ENCODE measurements around the gene DMBX1.
A peak's percentile ranks its signal among the peaks of the same experiment; 100 is the strongest.

DMBX1 gene

GRCh38 chr1:46459315-46459714, 30.3 kb upstream of the DMBX1 start:
- DNase-seq (ENCODE audit: low read depth in 3 of 3): no peak

DNA sequence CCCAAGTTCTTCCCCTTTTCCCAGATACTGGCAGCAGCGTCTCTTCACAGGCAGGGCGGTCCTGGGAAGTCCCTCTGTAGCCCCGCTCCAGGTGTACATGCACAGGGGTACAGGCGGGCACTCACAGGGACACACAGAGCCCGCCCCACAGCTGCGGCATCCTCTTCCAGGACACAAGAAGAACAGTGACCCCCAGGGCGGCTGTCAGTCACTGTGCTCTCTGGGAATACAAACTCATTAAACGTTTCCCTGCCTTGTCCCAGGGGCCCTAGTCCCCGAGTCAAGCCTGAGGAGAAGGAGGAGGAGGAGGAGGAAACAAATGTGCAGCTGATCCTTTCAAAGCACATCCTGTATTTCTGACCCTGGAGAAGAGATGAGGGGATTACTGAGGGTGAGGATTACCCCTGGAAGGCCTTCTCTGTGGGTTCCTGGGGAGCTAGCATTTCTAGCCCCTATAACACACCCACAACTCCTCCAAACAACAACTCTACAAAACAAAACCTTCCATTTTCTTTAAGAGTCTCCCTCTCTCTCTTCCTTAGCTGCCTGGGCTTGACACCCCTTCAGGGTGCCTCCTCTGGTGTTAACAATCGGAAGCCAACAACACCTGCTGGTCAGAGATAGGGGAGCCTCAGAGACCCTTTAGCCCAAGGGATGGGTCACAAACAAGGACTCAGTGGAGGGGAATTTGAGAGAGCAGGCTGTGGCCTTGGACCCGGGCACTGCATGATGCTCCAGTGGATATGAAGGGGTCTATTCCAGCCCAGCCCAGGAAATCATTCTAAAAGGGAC, 28.4 kb upstream of the DMBX1 start:
- no peak for DNase-seq (ENCODE audit: low read depth in 3 of 3)

GRCh38 chr1:46461809-46462448, 27.7 kb upstream of the DMBX1 start:
- no peak for DNase-seq (ENCODE audit: low read depth in 3 of 3)

- no peak for DNase-seq (ENCODE audit: low read depth in 3 of 3)
Observed at GRCh38 chr1:46464013-46464548, 25.6 kb upstream of the DMBX1 start.

DNA sequence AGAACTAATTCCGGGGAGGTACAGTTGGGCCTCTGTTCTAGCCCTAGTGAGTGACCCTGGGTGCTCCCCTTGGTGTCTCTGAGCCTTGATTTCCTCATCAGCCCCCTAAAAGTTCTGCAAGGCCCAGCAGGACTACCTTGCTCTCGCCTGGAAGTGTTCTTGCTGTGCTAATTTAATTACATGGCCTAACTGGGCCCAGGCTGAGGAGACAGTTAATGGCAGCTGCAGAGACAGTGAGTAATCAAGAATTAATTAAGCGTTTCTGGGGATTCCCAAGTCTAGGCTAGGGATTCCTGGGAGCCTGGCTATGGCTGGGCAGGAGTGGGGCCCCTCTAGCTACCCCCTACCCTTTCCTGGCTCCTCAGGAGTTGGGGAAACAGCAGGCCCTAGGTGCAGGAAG, 24.7 kb upstream of the DMBX1 start:
- DNase-seq (ENCODE audit: low read depth in 3 of 3): no peak

DNA sequence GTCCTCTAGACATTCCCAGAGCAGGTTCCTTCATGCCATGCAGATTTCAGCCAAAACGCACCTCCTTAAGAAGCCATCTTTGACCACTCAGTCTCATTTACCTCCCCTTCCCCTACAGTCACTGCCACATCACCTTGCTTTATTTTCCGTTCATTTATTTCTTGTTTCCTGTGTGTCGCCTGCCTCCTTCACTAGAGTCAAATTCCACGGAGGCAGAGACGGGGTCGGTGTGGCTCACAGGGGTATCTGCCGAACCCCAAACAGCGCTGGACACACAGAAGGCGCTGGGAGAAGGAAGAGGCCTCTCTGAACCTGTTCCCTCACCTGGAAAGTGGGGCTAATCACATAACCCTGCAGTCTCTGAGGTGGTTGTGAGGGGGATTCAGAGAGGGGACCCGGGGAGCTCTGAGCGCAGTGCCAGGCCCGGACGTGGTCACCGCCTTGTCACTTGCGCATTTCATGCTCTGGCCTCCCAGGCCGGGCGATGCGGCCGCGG, 23.6 kb upstream of the DMBX1 start:
- no peak for DNase-seq (ENCODE audit: low read depth in 3 of 3)

DNA sequence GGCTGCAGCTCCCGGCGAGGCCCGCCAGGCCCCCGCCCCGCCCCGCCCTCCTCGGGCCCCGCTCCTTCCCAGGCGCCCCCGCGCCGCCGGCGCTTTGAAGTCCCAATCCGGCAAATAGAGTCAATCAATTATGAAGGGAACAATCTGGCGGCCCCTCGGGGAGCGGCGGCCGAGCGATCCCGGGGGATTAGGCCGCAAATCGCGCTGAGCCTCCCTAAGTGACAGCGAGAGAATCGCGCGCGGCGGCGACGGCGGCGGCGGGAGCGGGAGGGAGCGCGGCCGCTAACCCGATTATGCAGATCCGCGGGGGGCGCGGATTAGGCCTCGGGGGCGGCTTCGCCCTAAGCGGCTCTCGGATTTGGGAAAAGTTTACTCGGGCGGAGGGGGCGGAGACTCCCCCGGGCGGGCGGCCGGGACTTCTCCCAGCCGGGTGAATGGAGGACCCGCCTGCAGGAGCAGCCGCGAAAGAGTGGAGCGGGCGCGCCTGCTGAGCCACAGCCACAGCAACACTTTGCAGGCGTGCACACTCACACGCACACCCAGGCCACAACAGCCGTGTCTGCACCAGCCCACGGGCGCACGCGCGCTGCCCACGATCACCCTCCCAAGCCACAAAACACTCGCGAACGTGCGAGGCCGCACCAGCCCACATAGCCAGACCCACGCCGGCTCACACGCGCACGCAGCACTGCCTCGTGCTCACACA, 23.0 kb upstream of the DMBX1 start:
- DNase-seq (ENCODE audit: low read depth in 3 of 3): no peak

GRCh38 chr1:46467183-46467504, 22.5 kb upstream of the DMBX1 start:
- no peak for DNase-seq (ENCODE audit: low read depth in 3 of 3)

DNA sequence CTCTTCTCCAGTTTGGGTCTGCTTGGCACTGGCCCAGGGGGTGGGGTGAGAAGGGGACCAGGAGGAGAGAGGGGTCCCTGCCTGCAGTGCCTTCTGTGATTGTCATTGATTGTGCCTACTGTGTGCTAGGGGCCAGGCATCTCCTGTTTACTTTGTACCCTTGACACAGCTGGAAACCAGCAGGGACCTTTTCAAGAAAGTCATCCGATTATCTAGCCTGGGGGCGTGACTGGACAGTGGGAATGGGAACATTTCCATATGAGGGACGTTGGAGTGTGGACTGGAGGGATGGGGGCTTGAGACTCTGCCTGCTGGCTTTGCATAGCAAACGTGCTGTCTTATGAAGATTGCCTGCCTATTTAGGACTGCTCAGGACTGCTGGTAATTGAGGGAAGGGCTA, 19.8 kb upstream of the DMBX1 start:
- no peak for DNase-seq (ENCODE audit: low read depth in 3 of 3)

- DNase-seq (ENCODE audit: low read depth in 3 of 3): no peak
Observed at GRCh38 chr1:46471848-46472492, 17.7 kb upstream of the DMBX1 start.

DNA sequence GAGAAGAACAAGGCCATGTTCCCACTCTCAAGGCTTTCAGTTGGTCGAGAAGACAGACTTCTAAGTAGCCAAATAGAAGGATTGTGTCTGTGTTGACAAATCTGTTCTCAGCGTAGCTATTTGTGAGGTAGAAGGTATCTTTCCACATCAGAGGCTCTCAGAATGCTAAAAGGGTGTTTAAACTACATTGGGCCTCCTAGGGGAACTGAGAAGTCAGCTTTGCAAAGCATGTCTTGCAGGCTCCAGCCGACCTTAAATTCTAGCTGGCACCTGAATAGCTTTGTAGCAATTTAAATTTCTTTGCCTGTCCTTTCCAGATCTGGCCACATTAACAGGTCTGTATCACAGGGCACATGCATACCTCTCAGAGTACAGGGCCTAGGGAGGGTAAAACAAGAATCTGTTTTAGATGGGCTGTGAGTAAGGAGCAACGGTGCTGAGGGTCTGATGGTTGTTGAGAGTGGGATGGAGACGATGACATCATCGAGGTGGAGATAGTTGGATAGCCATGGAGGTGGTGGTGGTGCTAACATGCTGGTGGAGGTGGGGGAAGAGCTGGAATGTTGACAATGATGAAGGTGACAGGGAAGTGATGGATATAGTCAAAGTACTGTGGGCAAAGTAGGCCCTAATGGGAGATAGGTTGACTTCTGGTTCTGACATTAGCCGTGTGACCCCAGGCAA, 17.0 kb upstream of the DMBX1 start:
- no peak for DNase-seq (ENCODE audit: low read depth in 3 of 3)

- DNase-seq (ENCODE audit: low read depth in 3 of 3): no peak
Observed at GRCh38 chr1:46473991-46474390, 15.6 kb upstream of the DMBX1 start.

GRCh38 chr1:46474570-46474969, 15.1 kb upstream of the DMBX1 start:
- no peak for DNase-seq (ENCODE audit: low read depth in 3 of 3)

DNA sequence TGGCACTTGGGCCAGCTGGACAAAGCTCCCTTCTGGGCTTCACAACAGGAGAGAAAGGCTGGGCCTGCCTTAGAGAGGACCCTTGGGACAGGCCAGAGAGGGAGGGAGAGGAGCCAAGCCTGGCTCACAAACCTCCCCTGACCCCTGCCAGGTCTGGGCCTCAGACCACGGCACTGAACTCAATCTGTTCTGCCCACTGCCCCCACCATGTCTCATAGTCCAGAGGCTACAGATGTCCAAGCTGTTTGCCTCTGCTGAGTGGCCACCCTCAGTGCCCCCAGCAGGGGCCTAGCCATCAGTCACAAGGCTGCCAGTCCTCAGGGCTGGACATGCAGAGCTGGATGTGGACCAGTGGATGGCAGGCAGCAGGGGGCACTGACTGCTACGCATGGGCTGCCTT, 13.0 kb upstream of the DMBX1 start:
- DNase-seq (ENCODE audit: low read depth in 3 of 3): no peak

DNA sequence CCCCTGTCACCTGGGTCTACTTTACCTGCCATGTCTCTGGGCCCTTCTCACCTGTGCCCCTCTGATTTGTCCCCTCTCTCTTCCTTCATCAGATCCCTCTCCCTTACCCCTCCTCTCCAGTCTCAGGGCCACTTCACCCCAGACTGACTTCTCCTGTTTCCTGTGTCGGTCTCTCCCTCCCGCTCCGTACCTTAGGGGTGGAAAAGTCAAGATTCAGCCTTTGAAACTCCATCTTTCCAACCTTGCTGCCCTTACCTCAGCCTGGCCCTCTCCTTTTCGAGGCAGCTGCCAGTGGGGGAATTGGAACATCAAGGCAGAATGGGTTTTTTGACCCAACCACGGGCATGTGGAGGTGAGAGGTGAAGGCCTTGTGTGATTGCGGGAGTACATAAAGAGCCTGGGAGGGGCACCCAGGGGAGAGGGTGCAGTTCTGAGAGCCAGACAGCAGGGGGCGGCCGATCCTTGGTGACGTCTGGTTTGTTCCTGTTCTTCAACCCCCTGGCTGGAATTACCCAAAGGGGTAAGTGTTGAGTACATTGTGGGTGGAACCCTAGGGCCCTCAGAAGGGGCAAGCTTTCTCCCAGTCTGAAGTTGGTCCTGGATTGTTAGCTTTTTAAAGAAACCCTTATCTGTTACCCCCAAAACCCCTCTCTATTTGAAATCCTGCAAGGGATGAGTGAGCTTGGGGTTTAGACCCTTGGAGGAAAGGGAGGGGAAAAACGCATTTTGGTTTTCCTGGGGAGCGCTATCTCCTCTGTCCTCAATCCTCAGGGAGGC, 12.3 kb upstream of the DMBX1 start:
- DNase-seq (ENCODE audit: low read depth in 3 of 3): peak; percentile 65 to 73 (median 70)

DNA sequence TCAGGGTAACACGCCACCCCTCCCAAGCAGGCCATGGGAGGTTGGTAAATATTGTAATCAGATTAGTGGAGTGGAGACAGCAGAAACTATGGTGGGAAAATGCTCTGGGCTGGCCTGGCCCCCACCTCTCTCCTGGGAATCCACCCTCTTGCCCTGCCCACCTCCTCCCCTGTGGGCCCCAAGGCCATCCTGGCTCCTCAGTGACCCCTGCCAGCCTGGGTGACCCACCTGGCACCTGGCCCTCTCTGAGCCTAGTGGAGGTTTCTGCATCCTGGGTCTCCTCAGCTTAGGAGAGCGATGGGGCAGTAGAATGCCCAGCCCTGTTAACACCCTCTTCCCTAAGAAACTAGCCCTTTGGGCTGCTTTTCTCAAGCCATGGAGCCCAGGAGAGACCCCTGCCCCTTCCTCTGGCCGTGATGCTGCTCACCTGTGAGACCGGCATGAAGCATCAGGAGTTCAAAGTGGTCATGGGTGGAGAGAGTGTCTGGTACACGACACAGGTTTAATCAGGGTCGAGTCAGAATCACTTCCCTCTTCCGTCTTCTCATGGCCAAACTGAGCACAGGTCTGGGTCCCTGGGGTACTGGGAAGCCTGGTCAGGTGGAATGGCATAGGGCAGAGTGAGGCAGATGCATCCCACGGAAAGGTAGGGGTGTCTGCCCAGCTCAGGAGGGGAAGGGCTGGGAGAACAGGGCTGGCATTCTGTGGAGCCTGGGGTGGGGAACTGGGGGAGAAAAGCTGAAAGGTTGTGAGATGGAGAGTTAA, 10.7 kb upstream of the DMBX1 start:
- no peak for DNase-seq (ENCODE audit: low read depth in 3 of 3)

DNA sequence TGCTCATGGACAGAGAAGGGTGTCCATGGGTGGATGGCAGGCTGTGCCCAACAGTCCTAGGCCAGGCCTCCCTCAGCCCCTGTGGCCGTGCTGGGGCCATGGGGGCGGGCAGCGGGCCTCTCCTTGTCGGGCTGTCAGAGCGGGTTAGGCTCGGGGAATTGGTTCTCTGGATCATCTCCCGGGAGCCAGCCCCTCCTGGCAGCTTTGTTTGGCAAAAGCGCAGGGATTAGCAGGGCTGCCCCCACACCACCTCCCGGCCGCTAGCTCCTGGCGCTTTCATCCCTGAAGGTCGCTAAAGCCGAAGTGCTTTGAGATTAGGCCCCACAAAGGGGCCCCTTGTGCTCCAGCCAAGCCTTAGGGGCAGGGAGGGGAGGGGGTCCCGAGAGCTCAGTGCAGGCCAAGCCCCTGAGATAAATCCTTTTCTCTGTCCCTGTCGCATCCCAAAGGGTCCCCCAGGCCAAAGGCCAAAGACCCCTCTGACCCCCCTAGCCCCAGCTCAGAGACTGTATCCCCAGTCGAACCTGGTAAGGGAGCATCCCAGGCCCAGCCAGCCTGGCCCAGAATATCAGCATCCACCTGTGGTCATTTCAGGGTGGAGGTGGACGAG, 9.8 kb upstream of the DMBX1 start:
- DNase-seq (ENCODE audit: low read depth in 3 of 3): no peak

DNA sequence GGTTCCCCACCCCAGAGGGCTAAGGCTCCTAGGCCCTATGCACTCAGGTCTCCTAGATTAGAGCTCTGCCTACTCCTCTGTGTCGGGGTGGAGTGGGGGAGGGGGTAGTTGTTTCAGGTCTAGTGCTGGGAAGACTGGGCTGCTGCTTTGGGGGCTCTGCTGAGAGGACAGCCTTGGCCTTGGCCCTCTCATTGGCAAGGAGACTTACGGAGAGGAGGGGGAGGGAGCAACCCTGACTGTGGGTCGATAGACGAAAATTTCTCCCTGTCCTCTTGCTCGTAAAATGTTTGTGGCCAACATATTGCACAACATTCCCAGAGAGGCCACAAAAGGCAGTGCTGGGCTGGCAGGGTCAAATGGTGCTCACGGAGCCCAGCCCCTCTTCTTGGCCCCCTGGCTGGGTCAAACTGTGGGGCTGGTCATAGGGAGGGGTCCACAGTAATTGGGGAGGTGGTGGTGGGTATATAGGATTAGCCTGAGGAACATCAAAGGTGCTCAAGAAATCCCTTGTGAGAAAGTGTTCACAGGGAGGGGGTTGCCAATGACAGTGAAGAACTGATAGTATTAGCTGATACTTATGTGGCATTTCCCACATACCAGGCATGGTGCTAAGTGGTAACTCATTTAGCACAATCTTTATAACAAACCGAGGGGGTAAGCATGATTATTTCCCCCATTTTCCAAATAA, 8.5 kb upstream of the DMBX1 start:
- DNase-seq (ENCODE audit: low read depth in 3 of 3): no peak

DNA sequence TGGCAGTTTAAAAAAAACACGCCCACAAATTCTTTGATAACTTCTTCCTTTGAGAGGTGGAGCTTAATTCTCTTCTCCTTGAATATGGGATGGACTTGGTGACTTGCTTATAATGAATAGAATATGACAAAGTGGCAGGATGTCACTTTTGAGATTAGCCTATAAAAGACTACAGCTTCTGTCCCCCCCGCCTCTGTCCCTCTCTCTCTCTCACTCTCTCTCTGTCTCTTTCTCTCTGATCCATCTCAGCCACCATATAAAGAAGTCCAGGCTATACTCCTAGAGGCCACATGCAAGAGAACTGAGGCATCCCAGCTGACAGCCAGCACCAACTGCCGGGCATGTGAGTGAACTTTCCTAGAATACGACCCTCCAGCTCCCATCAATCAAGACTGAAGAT, 7.7 kb upstream of the DMBX1 start:
- no peak for DNase-seq (ENCODE audit: low read depth in 3 of 3)

Data from stimulated activated CD4-positive, alpha-beta T cell treated with anti-CD3 and anti-CD28 coated beads, TNF-alpha, amount 100 ng/mL, for 48 hours (primary cell).